GM12873 (cell line): ENCODE results near the gene FGFR3.

Experiments used
- CTCF ChIP-seq: IDR thresholded peaks from 2 replicates; pipeline ENCODE4 v1.5.1; 2012; ENCODE audit warnings: low read depth, mild to moderate bottlenecking, moderate library complexity, low read length, control low read depth; ENCODE audit not compliant: insufficient read depth; ENCODE audit errors: missing control alignments

Gene FGFR3

DNA sequence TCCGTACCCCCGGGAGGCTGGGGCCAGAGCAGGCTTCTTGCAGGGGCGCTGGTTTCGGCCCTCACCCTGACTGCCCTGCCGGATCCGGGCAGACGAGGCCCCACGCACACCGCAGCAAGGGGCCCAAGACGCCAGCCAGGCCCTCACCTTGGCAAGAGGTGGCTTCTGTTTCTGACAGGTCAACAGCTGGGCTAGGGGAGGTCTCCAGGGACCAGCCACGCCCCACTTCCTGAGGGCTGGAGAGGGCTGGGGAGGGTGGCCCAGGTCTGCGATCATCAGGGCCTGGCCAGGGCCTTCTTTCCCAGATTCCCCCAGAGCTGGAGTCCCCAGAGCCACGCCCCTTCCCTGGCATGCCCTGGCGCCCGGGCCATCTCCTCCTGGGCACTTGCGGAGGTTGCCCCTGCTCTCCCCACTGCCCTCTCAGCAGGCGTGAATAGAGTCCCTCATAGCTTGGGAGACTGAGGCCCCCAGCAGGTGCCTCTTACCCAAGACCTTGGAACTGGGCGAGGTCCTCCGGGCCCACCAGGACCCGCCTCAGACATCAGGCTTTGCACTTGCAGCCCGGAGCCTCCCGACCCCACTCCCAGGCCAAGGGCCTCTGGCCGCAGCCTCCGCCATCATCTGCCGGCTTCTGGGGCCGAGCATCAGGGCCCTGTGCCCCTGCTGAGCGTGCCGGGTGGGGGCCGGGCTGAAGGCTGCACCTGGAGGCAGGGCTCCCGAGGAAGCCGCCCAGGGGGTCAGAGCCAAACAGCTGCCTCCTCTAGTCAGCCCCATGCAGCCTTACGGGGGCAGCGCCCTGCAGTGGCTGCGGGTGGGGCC lies 6.3 kb upstream of the FGFR3 start:
- no peak for TF ChIP-seq CTCF

- no peak for TF ChIP-seq CTCF
Observed at GRCh38 chr4:1787411-1788077, 5.5 kb upstream of the FGFR3 start.

- no peak for TF ChIP-seq CTCF
Observed at GRCh38 chr4:1788254-1788973, 4.7 kb upstream of the FGFR3 start.

- no peak for TF ChIP-seq CTCF
Observed at GRCh38 chr4:1789552-1789951, 3.5 kb upstream of the FGFR3 start.

DNA sequence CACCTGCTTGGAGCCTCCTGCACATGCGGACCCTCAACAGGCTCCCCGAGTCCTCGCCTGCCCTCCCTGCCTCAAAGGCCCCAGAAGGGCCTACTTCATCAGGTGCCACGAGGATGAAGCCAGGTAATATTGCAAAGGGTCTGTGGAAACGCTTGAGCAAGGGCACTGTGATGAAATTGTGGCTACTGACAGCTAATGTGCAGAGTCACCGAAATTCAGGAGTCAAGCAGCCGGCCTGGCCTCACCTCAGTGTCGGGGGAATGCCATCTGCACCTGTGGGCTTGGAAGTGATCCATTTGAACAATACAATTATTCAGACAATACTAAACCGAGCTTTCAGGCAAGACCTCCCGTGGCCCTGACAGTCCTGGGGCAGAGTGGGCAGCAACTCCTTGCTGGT lies 3.1 kb upstream of the FGFR3 start:
- TF ChIP-seq CTCF, result no peak

- TF ChIP-seq CTCF, result no peak
Observed at GRCh38 chr4:1792158-1792831, 798 bp upstream of the FGFR3 start.

DNA sequence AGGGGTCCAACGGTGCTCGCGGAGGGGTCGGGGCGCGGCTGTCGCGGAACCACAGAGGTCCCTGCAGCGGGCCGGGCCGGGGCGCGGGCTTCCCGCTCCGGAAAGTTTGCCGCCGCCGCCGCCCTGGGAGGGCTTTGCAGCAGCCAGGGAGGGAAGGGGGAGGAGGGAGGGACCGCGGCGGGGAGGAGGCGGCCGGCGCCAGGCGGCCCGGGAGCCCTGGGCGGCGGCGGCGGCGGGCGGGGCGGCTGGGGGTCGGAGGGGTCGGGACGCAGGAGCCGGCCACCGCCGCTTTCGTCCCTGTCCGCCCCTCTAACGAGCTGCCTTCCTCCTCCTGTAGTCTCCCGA lies 375 bp downstream of the FGFR3 start:
- TF ChIP-seq CTCF, result no peak
